Measurements from ENCODE around the gene GNRH2. TPM values are rescaled to one million over a fixed set of nuclear protein-coding genes. Genes with fewer than 3 reads are reported as not detected.

GNRH2 gene, protein sequence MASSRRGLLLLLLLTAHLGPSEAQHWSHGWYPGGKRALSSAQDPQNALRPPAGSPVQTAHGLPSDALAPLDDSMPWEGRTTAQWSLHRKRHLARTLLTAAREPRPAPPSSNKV
- total RNA-seq, result not detected in 2 replicates

DNA sequence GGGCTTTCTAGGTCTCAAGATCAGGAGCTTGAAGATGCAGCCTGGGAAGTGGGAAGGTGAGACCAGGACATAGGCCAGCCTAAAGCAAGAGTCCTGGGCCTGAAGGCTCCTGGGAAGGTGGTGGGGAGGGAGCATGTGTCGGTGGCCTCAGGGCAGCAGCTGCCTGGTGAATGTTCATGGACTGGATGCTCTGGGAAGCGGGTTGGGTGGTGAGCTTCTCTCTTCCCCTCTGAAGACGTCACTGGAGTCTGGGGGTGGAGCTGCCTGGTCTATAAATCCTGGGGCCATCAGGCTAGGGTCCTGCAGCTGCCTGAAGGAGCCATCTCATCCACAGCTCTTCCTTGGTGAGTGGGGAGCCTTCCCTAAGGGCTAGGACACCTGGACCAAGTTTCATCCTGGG, at the start of gene GNRH2:
Gene GNRH2 (plus strand): TSS at position 301 of the 400 bp plus-strand sequence. CDS start 793 bp downstream, outside the sequence.

DNA sequence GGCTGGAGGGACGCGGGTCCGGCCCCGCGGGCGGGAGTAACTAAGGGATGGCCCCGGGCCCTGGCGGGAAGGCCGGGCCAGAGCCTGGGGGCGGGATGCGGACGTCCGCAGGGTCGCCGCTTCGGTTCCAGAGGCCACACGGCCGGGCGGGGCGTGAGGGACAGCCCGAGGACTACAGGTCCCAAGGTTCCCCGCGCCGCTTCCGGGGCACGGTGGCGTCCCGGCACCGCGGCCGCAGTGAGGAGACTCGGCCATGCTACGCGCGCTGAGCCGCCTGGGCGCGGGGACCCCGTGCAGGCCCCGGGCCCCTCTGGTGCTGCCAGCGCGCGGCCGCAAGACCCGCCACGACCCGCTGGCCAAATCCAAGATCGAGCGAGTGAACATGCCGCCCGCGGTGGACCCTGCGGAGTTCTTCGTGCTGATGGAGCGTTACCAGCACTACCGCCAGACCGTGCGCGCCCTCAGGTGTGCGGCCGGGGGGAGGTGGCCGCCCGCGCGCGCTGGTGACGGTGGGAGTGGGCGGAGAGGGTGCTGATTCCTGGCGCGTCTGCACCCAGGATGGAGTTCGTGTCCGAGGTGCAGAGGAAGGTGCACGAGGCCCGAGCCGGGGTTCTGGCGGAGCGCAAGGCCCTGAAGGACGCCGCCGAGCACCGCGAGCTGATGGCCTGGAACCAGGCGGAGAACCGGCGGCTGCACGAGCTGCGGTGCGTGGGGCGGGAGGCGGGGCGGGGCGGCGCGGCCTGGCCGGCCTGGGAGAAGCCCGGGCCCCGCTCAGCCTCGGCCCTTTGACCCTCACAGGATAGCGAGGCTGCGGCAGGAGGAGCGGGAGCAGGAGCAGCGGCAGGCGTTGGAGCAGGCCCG, 2.6 kb downstream of the GNRH2 start, which contains the start of gene MRPS26:
Gene MRPS26 (plus strand): TSS at position 237 of the 861 bp plus-strand sequence. CDS start 17 bp downstream, at position 254.

DNA sequence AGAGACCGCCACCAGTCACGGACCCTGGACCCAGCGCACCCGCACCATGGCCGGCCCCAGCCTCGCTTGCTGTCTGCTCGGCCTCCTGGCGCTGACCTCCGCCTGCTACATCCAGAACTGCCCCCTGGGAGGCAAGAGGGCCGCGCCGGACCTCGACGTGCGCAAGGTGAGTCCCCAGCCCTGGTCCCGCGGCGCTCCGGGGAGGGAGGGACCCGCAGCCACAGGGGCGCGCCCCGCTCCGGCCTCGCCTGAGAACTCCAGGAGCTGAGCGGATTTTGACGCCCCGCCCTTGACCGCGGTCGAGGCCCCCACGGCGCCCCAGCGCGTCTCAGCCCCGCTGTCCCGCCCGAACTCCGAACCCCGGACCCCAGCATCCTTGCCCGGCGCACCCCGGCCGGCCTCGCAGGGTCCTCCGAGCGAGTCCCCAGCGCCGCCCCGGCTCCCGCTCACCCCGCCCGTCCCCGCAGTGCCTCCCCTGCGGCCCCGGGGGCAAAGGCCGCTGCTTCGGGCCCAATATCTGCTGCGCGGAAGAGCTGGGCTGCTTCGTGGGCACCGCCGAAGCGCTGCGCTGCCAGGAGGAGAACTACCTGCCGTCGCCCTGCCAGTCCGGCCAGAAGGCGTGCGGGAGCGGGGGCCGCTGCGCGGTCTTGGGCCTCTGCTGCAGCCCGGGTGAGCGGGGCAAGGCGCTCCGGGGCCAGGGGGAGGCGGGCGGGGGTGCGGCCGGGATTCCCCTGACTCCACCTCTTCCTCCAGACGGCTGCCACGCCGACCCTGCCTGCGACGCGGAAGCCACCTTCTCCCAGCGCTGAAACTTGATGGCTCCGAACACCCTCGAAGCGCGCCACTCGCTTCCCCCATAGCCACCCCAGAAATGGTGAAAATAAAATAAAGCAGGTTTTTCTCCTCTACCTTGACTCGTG, 28.4 kb downstream of the GNRH2 start, which contains the start of gene OXT:
Gene OXT (plus strand): TSS at position 11 of the 920 bp plus-strand sequence. CDS start 36 bp downstream, at position 47.

DNA sequence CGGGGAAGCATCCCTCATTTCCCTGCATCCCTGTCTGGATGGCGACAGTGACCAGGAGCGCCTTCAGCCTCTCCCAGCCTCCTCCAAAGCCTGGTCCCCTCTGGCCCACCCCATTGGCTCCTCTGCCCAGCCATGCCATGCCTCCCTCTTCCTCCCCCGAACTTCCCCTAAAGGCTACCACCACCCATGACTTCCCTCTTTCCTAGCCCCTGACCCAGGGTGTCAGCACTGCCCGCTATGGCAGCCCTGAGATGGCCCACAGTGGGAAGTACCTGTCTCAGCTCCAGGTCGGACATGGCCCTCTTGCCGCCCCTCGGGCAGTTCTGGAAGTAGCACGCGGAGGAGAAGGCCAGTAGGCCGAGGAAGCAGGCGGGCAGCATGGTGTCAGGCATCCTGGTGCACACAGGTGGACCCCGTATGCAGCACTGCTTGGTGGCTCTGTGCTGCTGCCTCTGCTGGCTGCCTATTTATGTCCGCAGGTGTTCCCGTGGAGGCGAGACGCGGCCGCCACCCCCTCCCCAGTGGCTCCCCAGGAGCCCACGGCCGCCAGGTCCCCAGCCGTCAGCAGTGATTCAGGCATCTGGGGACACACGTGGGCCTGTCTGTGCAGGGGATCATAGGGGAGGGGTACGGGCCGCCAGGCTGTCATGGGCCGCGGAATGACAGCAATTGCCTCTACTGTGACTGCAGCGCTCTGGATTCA, 41.0 kb downstream of the GNRH2 start, which contains the start of gene AVP:
Gene AVP (minus strand): TSS at position 442 of the 703 bp plus-strand sequence. CDS start 50 bp downstream, at position 392.

Other genes starting within 250 kb of the GNRH2 start
- 85.5 and 93.2 TPM in 2 replicates for gene CPXM1, start 243.0 kb upstream of the GNRH2 start, total RNA-seq
- 1.2 TPM in 1 of 2 replicates, not detected in the other for gene C20orf141, start 228.6 kb upstream of the GNRH2 start, total RNA-seq
- not detected in 2 replicates for gene TMEM239, start 227.3 kb upstream of the GNRH2 start, total RNA-seq
- 34.2 and 45.4 TPM in 2 replicates for gene PCED1A, start 203.0 kb upstream of the GNRH2 start, total RNA-seq
- 26.4 and 34.6 TPM in 2 replicates for gene VPS16, start 202.9 kb upstream of the GNRH2 start, total RNA-seq
- 39.4 and 44.0 TPM in 2 replicates for gene PTPRA, start 170.1 kb upstream of the GNRH2 start, total RNA-seq
- 31.5 and 37.0 TPM in 2 replicates for gene MRPS26, start 2.4 kb downstream of the GNRH2 start, total RNA-seq
- gene OXT, start 28.0 kb downstream of the GNRH2 start, total RNA-seq, result not detected in 2 replicates
- gene AVP, start 41.1 kb downstream of the GNRH2 start, total RNA-seq, result not detected in 2 replicates
- gene FASTKD5, start 116.2 kb downstream of the GNRH2 start, total RNA-seq, result 7.2 and 7.6 TPM in 2 replicates
- 3.6 and 3.7 TPM in 2 replicates for gene UBOX5, start 116.2 kb downstream of the GNRH2 start, total RNA-seq
- 2.7 and 3.3 TPM in 2 replicates for gene LZTS3, start 129.9 kb downstream of the GNRH2 start, total RNA-seq
- gene DDRGK1, start 161.1 kb downstream of the GNRH2 start, total RNA-seq, result 45.1 and 59.9 TPM in 2 replicates
- gene ITPA, start 165.9 kb downstream of the GNRH2 start, total RNA-seq, result 39.3 and 43.7 TPM in 2 replicates
- 0.94 and 1.5 TPM in 2 replicates for gene SLC4A11, start 195.6 kb downstream of the GNRH2 start, total RNA-seq

All from cardiac ventricle fibroblast (primary cell).